ENCODE data around the gene ACBD4.

DNA sequence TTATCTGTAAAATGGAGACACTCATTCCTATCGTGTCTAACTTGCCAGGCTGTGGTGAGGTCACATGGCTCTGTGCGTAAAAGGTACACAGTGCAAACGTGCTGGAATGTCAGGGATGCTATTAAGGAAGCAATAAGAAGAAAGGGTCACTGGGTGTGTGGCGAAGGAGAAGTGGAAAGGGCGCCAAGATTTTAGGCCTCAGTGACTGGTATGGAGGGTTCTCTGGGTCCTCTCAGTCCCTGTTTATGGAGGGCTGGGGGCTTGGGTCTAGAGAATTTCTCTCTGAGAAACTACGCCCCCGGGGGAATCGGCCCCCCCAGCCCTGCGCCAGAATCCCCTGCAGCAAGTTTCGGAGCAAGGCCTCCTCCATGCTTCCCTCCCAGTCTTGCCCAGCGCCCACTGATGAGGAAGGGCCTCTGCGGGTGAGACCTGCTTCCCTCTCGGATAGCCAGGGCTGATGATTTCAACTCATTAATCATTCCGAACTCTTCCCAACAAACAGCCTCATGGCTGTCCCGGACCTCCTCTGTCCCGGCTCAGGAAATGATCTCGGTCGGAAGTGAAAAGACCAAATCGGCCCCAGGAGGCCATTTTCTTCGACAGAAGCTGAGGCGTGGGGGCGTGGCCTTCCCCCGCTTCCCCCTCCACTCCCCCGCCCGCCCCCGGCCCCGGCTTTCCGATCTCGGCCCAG, 11.5 kb downstream of the ACBD4 start:
- no peak for TF ChIP-seq EZH2 (IDR thresholded peaks at IDR 0.05; ENCODE audit: insufficient read depth, poor library complexity, severe bottlenecking)
- no peak for TF ChIP-seq EZH2phosphoT487 (IDR thresholded peaks at IDR 0.05; ENCODE audit: insufficient read depth, low read depth)

Measured in GM23248 (cell line).